ENCODE data around the gene C4BPA.

Gene C4BPA

DNA sequence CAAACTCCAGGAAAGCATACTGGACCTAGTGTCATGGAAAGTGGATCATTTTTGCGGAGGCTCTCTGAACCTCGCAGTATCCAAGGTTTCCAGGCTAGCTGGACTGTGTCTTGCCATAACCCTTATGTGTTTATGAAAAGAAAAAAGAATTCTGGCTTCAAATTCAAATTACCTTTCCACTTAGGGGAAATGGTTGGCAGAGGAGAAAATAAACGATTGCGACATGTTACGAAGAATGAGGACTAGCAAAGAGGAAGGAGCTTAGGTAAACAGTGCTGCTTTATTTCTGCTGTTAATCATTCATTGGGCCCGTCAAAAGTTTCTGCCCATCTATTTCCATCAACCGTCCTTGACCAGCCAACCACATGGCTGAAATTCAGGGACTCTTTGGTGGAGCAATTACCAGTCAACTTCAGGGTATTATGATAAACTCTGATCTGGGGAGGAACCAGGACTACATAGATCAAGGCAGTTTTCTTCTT lies at the start of gene C4BPA:
TSS of gene C4BPA (plus strand) at position 342 of the 482 bp plus-strand sequence. CDS start 8,793 bp downstream, outside the sequence.
- in situ Hi-C loops (cut with MboI; ENCODE audit: low sequenced_read_pairs) = no loop called here

DNA sequence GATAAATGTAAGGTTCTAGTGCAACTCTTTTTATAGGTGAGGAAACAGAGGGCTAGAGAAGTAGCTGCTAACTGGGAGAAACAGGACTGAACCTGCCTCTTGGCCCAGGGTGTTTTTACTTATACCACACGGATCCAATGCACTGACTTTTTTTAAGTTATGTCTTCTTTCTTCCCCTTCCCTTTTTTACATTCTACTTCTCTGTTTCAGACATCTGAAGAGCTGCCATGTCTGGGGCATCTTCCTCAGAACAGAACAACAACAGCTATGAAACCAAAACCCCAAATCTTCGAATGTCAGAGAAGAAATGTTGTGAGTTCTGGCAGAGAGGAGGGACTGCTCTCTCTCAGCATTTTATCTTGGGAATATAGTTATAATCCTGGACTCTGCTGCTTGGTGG lies 49.5 kb upstream of the C4BPA start:
- in situ Hi-C loops (cut with MboI; ENCODE audit: low sequenced_read_pairs) = no loop called here

DNA sequence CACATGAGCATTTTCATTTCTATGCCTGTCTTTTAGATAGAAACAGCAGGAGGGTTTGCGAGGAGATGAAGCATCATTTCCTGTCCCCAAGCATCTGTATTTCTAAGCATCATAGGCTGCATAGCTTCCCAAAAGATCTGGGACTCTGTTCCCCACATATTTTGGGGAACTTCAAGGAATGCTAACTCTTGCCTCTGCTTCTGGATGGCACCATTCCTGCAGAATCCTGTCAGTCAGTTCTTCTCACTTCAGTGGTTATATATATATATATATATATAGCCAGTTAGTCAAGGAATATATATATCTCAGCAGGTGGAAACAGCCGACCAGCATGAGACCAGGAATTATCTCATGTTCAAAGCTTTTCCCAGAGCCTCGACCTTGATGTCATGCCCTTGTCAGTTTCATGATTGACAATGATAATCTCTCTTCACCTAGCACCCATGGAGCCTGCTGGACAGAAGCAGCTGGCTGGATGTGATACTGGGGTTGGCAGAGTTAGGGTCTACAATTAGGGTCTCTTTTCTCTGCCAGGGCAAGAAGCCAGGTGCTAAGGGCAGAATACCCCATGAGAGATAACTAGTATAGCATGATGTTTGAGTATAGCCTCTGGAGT lies 48.5 kb upstream of the C4BPA start:
- in situ Hi-C loops (cut with MboI; ENCODE audit: low sequenced_read_pairs) = no loop called here

DNA sequence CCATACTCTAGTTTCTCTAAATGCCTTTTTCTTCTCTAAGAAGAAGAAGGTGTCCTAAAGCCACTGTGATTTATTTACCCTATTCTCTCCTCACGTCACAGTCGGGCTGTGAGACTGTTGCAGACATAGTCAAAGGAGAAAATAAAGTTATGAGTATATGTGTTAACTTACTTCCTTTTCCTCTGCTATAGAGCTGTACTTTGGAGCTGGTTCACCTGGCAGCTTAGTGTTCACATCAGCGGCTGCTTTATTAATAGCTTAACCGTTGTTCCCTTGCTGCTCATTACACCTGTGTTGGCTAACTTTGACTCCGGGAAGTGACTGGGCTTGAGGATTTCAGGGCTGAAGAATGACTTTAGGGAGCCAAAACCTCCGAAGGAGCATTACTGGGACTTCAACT lies 47.4 kb upstream of the C4BPA start:
- in situ Hi-C loops (cut with MboI; ENCODE audit: low sequenced_read_pairs) = no loop called here

DNA sequence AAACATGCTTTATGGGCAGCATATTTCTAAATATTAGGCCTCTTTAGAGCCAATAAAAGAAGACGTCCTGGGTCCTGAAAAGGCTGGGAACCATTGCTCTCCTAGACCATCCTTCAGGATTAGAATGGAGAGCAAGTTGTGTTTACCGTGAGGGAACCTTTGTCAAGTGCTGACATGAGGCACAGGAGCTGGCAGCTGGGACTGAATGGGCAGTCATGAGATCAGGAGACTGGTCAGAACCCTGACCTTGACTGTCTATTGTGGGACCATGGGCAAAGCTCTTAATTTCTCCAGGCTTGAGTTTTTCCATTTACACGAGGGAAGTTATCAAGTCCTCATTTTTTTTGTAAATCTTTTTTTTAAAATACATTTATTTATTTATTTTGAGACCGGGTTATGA lies 45.8 kb upstream of the C4BPA start:
- in situ Hi-C loops (cut with MboI; ENCODE audit: low sequenced_read_pairs) = no loop called here

DNA sequence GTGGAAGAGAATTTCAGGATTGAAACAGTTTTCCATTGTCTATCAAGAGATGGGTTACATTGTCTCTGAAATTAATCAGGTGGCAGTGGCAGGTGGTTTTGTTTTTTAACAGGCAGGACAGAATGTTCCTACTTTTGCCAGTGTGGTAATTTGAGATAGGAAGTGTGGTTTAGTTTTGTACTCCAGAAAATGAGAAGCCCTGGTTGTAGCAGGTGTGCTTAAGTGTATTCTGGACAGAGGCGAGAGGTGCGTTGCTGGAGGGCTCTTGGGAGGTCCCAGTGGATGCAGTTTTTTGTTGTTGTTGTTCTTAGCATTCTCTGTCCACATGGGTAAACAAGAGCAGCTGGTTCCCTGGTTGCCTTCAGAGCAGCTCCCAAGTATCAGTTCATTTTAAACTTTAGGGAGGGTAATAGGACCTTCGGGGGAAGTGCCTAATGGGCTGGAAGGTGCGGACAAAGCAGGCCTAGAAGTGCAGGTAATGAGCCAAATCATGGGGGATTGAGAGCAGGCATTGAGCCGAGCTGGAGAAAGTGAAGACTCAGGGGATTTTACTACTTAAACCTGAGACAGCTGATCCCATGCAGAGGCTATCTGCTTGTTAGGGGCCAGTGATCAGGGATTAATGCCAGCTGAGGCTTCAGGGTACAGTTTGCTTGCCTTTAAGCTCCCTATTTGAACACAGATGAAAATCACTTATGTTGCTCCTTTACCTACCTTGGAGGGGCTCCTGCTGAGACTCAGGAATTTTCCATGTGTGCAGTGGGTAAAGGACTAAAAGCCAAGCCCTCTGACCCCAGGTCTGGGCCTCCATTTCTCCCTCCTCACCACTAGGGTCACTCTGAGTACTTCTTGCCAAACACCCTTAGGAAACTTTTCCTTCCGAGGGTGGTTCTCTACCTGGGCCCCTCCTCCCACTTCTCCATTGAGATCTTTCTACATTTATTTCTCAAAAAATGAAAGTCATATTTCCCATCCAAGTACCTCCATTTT lies 44.9 kb upstream of the C4BPA start:
- in situ Hi-C loops (cut with MboI; ENCODE audit: low sequenced_read_pairs) = no loop called here

DNA sequence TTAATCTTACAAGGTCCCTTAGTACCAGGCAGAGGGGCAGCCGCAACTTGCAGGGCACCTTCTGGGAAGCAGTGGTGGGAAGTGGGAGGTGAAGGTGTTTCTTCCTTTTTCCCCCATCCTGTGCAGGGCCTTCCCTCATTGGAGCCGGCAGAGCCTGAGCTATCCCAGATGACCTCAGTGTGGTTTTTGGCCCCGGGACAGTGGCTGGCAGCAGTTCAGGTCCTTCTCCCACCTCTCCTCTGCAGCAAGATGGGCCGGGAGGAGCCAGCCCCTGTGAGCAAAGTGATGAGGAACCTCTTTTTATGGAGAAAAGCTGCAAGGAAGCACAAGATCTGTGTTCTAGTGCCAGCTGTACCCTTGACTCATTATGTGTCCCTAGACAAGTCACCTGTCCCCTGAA lies 44.2 kb upstream of the C4BPA start:
- in situ Hi-C loops (cut with MboI; ENCODE audit: low sequenced_read_pairs) = no loop called here

DNA sequence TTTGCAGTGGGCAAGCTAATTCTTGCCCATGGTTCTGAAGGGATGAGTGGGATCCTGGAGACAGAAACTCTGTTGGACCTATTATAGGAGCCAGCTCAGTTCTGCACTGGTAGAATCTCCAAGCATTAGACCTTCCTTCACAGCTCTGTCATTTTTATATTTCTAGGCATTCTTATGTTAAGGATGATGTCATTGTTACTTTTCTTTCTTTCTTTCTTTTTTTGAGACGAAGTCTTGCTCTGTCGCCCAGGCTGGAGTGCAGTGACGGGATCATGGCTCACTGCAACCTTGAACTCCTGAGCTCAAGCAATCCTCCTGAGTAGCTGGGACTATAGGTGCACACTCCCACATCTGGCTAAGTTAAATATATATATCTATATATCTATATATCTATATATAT lies 43.4 kb upstream of the C4BPA start:
- in situ Hi-C loops (cut with MboI; ENCODE audit: low sequenced_read_pairs) = no loop called here

DNA sequence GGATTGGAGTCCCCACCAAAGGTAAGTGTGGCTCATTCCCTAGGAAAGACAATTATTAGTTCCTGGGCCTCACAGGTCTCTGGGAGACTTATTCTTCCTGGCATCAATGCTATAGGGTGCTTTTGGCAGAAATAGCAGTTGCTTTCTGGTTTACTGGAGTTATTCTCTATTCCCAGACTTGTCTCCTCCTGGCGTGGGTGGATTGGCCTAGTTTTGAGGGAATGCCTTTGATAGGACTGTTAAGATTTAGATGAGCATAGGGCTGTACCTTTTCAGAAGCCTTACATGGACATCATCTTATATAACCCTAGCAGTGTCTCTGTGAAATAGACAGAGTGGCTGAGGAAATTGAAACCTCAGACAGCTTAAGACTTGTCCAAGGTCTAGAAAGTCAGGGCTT lies 42.0 kb upstream of the C4BPA start:
- in situ Hi-C loops (cut with MboI; ENCODE audit: low sequenced_read_pairs) = no loop called here

DNA sequence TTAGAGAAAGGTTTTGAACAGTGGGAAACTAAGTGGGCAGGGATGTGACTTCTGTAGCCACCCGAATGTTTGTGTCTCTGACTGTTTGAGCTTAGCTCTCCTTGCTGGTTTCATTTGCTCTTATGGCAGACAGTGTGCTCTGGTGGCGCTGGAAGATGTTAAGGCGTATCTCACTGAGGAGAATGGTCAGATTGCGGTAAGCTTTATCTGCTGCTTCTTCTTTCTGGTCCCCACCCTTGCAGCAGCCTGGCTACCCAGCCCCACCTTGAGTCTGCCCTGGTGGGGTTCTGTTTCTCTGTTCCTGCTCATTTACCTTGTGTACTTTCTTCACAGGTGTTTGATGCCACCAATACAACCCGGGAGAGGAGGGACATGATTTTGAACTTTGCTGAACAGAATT lies 41.0 kb upstream of the C4BPA start:
- in situ Hi-C loops (cut with MboI; ENCODE audit: low sequenced_read_pairs) = no loop called here

DNA sequence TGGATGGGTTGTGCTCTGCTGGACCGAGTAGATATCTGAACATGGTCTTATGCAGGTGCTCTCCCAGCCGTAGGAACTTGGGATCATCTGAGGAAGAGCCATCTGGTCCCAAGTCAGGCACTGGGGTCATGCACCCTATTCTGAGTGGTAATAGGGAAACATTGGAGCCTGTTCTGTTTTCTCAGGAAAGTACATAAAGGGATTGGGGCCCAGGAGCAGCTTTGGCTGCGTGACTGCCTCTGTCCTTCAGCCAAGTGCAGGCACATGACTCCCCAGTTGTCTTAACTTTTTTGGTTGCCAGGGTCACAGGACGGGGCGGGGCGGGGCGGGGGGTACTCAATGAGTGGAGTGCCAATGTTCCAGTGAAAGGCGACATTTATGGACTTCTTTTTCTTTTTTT lies 39.5 kb upstream of the C4BPA start:
- in situ Hi-C loops (cut with MboI; ENCODE audit: low sequenced_read_pairs) = no loop called here

DNA sequence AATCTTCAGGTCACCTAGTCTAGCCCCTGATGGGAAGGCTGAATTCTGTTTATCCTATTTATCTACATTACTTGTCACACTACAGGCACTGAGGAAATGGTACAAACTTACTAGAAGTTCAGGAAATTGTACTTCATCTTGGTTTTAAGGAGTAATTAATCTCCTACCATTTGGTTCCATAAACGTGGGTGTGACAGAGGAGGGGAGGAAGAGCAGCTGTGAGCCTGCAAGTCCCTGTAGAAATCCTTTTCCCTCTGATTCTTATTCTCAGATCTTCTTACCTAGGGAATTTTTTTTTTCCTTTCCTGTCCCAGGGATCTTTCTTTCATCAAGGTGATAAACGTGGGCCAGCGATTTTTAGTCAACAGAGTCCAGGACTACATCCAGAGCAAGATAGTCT lies 36.8 kb upstream of the C4BPA start:
- in situ Hi-C loops (cut with MboI; ENCODE audit: low sequenced_read_pairs) = no loop called here

DNA sequence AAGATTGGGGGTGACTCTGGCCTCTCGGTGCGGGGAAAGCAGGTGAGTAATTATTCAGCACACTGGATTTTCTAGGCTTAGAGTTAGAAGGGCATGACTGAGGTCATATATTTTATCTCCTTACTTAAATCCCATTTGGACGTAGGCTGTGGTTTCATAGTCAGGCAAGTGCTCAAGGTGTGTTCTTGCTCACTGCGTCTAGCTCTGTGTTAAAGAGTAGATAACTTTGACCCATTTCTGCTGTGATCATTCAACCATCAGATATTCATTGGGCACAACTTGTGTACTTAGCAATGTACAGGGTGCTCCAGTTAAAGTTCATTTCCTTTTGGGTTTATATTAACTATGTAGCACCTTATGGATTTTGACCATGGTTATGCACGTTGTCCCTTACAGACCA lies 36.4 kb upstream of the C4BPA start:
- in situ Hi-C loops (cut with MboI; ENCODE audit: low sequenced_read_pairs) = no loop called here

DNA sequence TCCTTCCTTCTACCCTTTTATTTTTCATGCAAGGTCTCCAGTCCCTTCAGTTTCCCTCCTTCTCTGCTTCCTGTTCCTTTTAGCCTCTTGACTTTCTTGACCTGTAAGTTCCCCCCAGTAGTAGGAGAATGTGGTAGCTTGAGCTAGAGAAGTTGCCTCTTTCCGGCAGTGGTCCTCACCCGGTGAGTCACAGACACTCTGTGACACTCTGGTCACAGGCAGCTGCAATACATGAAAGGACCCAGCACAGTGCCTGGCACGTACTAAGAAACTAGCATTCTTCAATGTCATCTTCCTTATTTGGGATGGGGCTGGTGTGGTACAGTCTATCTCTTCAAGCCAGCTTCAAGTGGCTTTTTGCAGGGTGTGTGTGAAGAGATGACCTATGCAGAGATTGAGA lies 35.0 kb upstream of the C4BPA start:
- in situ Hi-C loops (cut with MboI; ENCODE audit: low sequenced_read_pairs) = no loop called here

DNA sequence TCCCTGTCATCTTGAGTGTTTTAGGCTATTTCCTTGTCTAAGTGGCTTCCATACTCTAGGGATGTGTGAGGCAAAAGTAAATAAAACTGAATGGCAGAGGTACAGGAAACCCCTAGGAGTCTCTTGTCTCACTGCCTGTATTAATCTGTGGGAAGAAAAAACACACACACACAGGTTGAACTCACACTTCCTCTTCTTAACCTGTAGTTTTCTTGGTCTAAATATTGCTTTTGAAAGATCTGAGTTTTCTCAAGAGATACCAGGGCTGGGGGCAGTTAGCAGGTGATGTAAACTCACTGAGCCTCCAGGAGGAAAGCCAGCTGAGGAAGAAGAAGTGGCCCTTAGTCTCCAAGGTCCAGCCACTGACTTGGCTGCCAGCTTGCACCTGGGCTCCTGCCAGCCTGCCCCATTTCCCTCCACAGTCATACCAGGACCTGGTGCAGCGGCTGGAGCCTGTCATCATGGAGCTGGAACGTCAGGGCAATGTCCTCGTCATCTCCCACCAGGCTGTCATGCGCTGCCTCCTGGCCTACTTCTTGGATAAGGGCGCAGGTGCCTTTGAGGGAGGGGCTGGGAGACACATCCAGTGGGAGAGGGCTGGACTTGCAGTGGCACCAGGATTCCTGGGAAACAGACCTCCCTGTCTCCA lies 34.1 kb upstream of the C4BPA start:
- in situ Hi-C loops (cut with MboI; ENCODE audit: low sequenced_read_pairs) = loop anchor here (10.0 kb wide), 1 partner anchor 135 kb away; no protein-coding TSS in a partner anchor

DNA sequence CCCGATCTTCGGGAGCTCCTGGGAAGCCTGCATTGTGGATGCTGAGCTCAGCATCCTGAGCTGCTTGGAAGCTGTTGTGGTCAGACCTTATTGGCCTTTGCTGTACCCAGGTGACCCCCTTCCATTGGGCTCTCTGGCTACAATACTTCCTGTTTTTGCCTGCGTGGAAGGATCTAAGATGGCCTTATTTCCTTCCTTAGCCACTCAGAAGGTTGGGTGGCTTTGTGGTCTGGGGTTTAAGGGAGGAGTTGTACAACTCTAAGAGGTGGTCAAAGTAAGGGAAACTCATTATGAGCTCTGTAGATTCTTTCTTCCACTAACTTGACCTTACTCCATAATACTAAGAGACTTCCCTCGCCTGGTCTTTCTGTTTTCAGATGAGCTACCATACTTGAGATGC lies 33.2 kb upstream of the C4BPA start:
- in situ Hi-C loops (cut with MboI; ENCODE audit: low sequenced_read_pairs) = loop anchor here (10.0 kb wide), 1 partner anchor 136 kb away; no protein-coding TSS in a partner anchor

DNA sequence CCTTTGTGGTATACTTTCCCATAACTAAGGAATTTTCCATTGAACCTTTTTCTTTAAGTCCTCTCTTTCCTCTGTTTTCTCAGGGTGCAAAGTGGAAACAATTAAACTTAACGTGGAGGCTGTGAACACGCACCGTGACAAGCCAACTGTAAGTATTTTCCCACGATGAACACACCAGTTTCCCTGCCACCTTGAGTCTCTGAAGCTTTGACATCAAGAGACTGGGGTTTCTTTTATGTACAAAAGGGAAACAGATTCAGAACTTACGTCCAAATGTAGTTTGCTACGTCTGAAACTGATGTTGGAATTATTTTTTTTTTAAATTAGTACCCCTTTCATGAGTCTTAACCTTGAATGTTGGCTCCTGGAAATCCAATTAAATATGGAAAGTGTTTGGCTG lies 32.6 kb upstream of the C4BPA start:
- in situ Hi-C loops (cut with MboI; ENCODE audit: low sequenced_read_pairs) = loop anchor here (10.0 kb wide), 1 partner anchor 137 kb away; no protein-coding TSS in a partner anchor

DNA sequence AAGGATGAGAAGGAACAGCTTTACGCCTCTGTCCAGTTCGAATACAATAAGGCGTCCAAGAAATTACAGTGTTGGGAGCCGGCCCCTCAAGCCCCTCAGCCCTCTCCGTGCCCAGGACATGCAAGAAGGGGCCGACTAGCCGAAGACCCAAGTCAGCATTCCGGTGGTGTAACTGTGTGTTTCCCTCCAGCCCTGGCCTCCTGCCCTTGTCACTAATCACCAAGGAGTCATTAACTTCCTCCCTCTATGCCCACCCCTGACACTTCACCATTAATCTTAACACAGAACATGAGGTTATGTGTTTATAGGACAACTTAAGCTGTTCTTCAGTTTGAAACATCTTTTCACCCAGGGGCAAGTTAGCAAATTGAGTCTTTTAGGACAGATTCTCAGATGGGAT lies 31.8 kb upstream of the C4BPA start:
- in situ Hi-C loops (cut with MboI; ENCODE audit: low sequenced_read_pairs) = loop anchor here (10.0 kb wide), 1 partner anchor 137 kb away; no protein-coding TSS in a partner anchor

DNA sequence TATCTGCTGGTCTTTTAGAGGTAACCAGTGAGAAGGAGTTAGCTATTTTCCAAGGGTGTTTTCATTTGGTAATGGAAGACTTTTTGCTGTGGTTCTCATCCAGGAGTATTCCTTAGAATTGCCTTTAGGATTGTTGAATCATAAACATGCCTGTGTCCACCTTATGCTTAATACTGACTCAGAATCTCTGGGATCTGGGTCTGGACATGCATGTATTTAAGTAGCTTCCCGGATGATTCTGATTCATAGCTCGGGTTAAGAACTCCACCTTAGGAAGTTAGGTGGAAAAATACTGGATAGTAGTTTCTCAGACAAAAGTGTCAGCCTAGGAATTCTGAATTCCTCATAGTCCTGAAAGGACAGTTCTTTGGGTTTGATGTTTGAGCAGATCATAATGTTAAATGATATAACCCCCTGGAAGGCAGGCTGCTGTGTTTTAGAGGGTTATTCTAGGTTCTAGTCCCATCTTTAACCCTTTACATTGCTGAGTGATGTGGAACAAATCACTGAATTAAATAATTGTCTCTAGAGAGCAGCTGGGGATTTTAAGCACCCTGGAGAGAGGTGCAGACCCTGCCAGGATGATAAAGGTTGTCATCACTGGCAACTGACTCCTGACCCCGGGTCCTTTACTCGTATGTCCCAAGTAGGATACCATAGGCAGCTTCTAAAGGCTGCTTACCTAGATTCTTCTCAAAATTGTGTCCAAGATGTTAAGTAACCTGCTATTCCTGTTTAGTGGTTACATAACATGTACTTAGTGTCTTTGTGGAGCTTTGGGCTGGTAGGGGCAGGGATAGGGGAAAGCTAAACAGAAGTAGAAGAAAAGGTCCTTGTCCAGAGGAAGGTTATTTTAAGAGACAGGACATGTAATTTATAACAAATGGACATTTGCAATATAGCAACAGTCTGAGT lies 29.9 kb upstream of the C4BPA start:
- in situ Hi-C loops (cut with MboI; ENCODE audit: low sequenced_read_pairs) = loop anchor here (10.0 kb wide), 1 partner anchor 139 kb away; no protein-coding TSS in a partner anchor

Data from HL-60/S4 (cell line).